PFSK-1 (cell line): ENCODE data around the gene SAMD4B.

Experiments used
- FOXP2 ChIP-seq: optimal IDR thresholded peaks from 2 replicates; pipeline ENCODE3; 2011; ENCODE audit warnings: borderline replicate concordance, control low read depth, inconsistent platforms; ENCODE audit not compliant: insufficient read depth; ENCODE audit errors: extremely low read length, extremely low read depth
- POLR2AphosphoS5 ChIP-seq: IDR thresholded peaks from 2 replicates; pipeline ENCODE4 v1.6.1; 2012; ENCODE audit warnings: low read depth, mild to moderate bottlenecking, control low read depth, low read length, moderate library complexity
- REST ChIP-seq, 2 experiments: IDR thresholded peaks; 2 replicates each; pipeline versions ENCODE4 v1.6.1 to v1.8.0; 2011 to 2012; ENCODE audit warnings: low read depth in 2 of 2, low read length in 2 of 2, control low read depth in 1 of 2, inconsistent platforms in 1 of 2, mild to moderate bottlenecking in 1 of 2, moderate library complexity in 1 of 2; ENCODE audit not compliant: insufficient read depth in 1 of 2
- SIN3A ChIP-seq: IDR thresholded peaks from 2 replicates; pipeline ENCODE4 v1.6.1; 2012; ENCODE audit warnings: mild to moderate bottlenecking, low read length, moderate library complexity, borderline replicate concordance; ENCODE audit not compliant: insufficient read depth
- TAF1 ChIP-seq: IDR thresholded peaks from 2 replicates; pipeline ENCODE4 v1.6.1; 2012; ENCODE audit warnings: low read length, control low read depth, borderline replicate concordance; ENCODE audit not compliant: insufficient read depth

The SAMD4B gene

GRCh38 chr19:39388657-39389056 lies 46.4 kb downstream of the SAMD4B start:
- TF ChIP-seq REST (IDR thresholded peaks at IDR 0.05; ENCODE audit: insufficient read depth in 1 of 2, low read depth in 2 of 2, low read length in 2 of 2) = no peak
- TF ChIP-seq TAF1 = no peak
- TF ChIP-seq SIN3A = no peak
- TF ChIP-seq FOXP2 = no peak
- TF ChIP-seq POLR2AphosphoS5 = no peak

GRCh38 chr19:39389631-39390414 lies 47.6 kb downstream of the SAMD4B start:
- TF ChIP-seq POLR2AphosphoS5 = no peak
- TF ChIP-seq SIN3A = no peak
- no peak for TF ChIP-seq REST (IDR thresholded peaks at IDR 0.05; ENCODE audit: insufficient read depth in 1 of 2, low read depth in 2 of 2, low read length in 2 of 2)
- TF ChIP-seq FOXP2 = no peak
- TF ChIP-seq TAF1 = no peak

GRCh38 chr19:39390451-39390750 lies 48.2 kb downstream of the SAMD4B start:
- TF ChIP-seq POLR2AphosphoS5 = no peak
- no peak for TF ChIP-seq REST (IDR thresholded peaks at IDR 0.05; ENCODE audit: insufficient read depth in 1 of 2, low read depth in 2 of 2, low read length in 2 of 2)
- TF ChIP-seq TAF1 = no peak
- no peak for TF ChIP-seq FOXP2
- TF ChIP-seq SIN3A = no peak

- peak; percentile 56; the same call in 1 of the 2 replicates for TF ChIP-seq SIN3A
- TF ChIP-seq TAF1 = peak; percentile 99
- no peak for TF ChIP-seq REST (IDR thresholded peaks at IDR 0.05; ENCODE audit: insufficient read depth in 1 of 2, low read depth in 2 of 2, low read length in 2 of 2)
- TF ChIP-seq POLR2AphosphoS5 = peak; percentile 97
- TF ChIP-seq FOXP2 = peak; percentile 13
These were observed 48.7 kb downstream of the SAMD4B start, which contains the start of the genes MED29 and PAF1 for GRCh38 chr19:39390751-39391437. MED29 (plus strand) TSS chr19:39391378; CDS start chr19:39391423, 45 bp downstream. PAF1 (minus strand) TSS chr19:39391106; CDS start chr19:39390864, 242 bp downstream.
